H9 (cell line): ENCODE data around the gene TMEM51. TPM values are rescaled to one million over a fixed set of nuclear protein-coding genes. Genes with fewer than 3 reads are reported as not detected.

ENCODE experiments used
- DNase-seq: peaks from one replicate; pipeline ENCODE4 v3.0.0-alpha.2; 2017
- H2AFZ ChIP-seq: one replicate; pipeline ENCODE4 v1.6.1; 2013; ENCODE audit warnings: mild to moderate bottlenecking, low read length, control low read depth, moderate library complexity
- H2AK5ac ChIP-seq: 2 replicates; pipeline ENCODE4 v1.6.1; 2013; ENCODE audit warnings: low read length, control low read depth, mixed read lengths; ENCODE audit not compliant: insufficient read length
- H2BK120ac ChIP-seq: one replicate; pipeline ENCODE4 v1.6.1; 2013; ENCODE audit warnings: low read depth, mild to moderate bottlenecking, low read length, control low read depth, inconsistent platforms; ENCODE audit not compliant: poor library complexity, severe bottlenecking
- H2BK12ac ChIP-seq: 2 replicates; pipeline ENCODE4 v1.6.1; 2013; ENCODE audit warnings: low read length, control low read depth, mixed read lengths, low read depth; ENCODE audit not compliant: insufficient read length
- H2BK15ac ChIP-seq: 2 replicates; pipeline ENCODE4 v1.6.1; 2013; ENCODE audit warnings: low read depth, low read length, control low read depth
- H2BK20ac ChIP-seq: one replicate; pipeline ENCODE4 v1.6.1; 2013; ENCODE audit warnings: low read depth, mild to moderate bottlenecking, low read length, control low read depth, inconsistent platforms; ENCODE audit not compliant: poor library complexity, severe bottlenecking
- H2BK5ac ChIP-seq: 2 replicates; pipeline ENCODE4 v1.6.1; 2013; ENCODE audit warnings: low read length, control low read depth, mixed read lengths; ENCODE audit not compliant: insufficient read length
- H3K14ac ChIP-seq: 2 replicates; pipeline ENCODE4 v1.6.1; 2013; ENCODE audit warnings: low read length, control low read depth; ENCODE audit not compliant: insufficient read depth
- H3K18ac ChIP-seq: 2 replicates; pipeline ENCODE4 v1.6.1; 2013; ENCODE audit warnings: low read depth, mild to moderate bottlenecking, mixed read lengths, low read length, control low read depth; ENCODE audit not compliant: insufficient read length
- H3K23ac ChIP-seq: 2 replicates; pipeline ENCODE4 v1.6.1; 2013; ENCODE audit warnings: low read length, control low read depth, mixed read lengths, low read depth; ENCODE audit not compliant: insufficient read length
- H3K23me2 ChIP-seq: 2 replicates; pipeline ENCODE4 v1.6.1; 2013; ENCODE audit warnings: low read depth, mild to moderate bottlenecking, mixed read lengths, low read length, control low read depth; ENCODE audit not compliant: insufficient read length, poor library complexity, severe bottlenecking
- H3K27ac ChIP-seq: 2 replicates; pipeline ENCODE4 v1.5.1; 2013; ENCODE audit warnings: low read length, control low read depth, mixed read lengths, low read depth; ENCODE audit not compliant: insufficient read length
- H3K27me3 ChIP-seq: 2 replicates; pipeline ENCODE4 v1.6.1; 2013; ENCODE audit warnings: low read length, control low read depth, inconsistent platforms; ENCODE audit not compliant: insufficient read depth
- H3K4ac ChIP-seq: 2 replicates; pipeline ENCODE4 v1.6.1; 2013; ENCODE audit warnings: low read depth, mild to moderate bottlenecking, control low read depth, inconsistent platforms, low read length, moderate library complexity
- H3K4me1 ChIP-seq: 2 replicates; pipeline ENCODE4 v1.6.1; 2013; ENCODE audit warnings: low read length, control low read depth, inconsistent platforms; ENCODE audit not compliant: insufficient read depth
- H3K4me2 ChIP-seq: 2 replicates; pipeline ENCODE4 v1.6.1; 2013; ENCODE audit warnings: low read length, control low read depth, mixed read lengths; ENCODE audit not compliant: insufficient read length, insufficient read depth
- H3K56ac ChIP-seq: 2 replicates; pipeline ENCODE4 v1.6.1; 2013; ENCODE audit warnings: low read depth, mild to moderate bottlenecking, mixed read lengths, low read length, control low read depth; ENCODE audit not compliant: insufficient read length
- H3K79me1 ChIP-seq: 2 replicates; pipeline ENCODE4 v1.6.1; 2013; ENCODE audit warnings: low read depth, mild to moderate bottlenecking, moderate library complexity, low read length, control low read depth, inconsistent platforms; ENCODE audit not compliant: insufficient read depth, poor library complexity, severe bottlenecking
- H3K79me2 ChIP-seq: 2 replicates; pipeline ENCODE4 v1.6.1; 2013; ENCODE audit warnings: low read length, control low read depth, inconsistent platforms; ENCODE audit not compliant: insufficient read depth
- H3K9ac ChIP-seq: 2 replicates; pipeline ENCODE4 v1.6.1; 2013; ENCODE audit warnings: low read length, control low read depth, mixed read lengths; ENCODE audit not compliant: insufficient read length; ENCODE audit errors: extremely low read depth
- H3K9me3 ChIP-seq: one replicate; pipeline ENCODE4 v1.6.1; 2013; ENCODE audit warnings: low read depth, low read length, inconsistent platforms; ENCODE audit not compliant: control insufficient read depth
- H3T11ph ChIP-seq: one replicate; pipeline ENCODE4 v1.6.1; 2013; ENCODE audit warnings: mild to moderate bottlenecking, low read length, control low read depth, inconsistent platforms
- H4K20me1 ChIP-seq: one replicate; pipeline ENCODE4 v1.6.1; 2013; ENCODE audit not compliant: control insufficient read depth, insufficient read length, insufficient read depth
- H4K5ac ChIP-seq: 2 replicates; pipeline ENCODE4 v1.6.1; 2013; ENCODE audit warnings: low read depth, mild to moderate bottlenecking, mixed read lengths, low read length, control low read depth; ENCODE audit not compliant: insufficient read length
- H4K8ac ChIP-seq: replicated peaks from 2 replicates; pipeline ENCODE4 v1.6.1; 2013; ENCODE audit warnings: low read length, control low read depth, mixed read lengths, low read depth; ENCODE audit not compliant: insufficient read length
- H4K91ac ChIP-seq: 2 replicates; pipeline ENCODE4 v1.6.1; 2013; ENCODE audit warnings: low read depth, mild to moderate bottlenecking, moderate library complexity, mixed read lengths, low read length, control low read depth; ENCODE audit not compliant: insufficient read length
- H3K27ac Mint-ChIP-seq, 3 experiments: 2 replicates in 2 of 3; 3 replicates in 1 of 3; pipeline ENCODE4 v1.8.0; 2020 to 2021; ENCODE audit warnings: mixed read lengths in 3 of 3, mild to moderate bottlenecking in 1 of 3, moderate library complexity in 1 of 3
- H3K27me3 Mint-ChIP-seq: 2 replicates; pipeline ENCODE4 v1.8.0; 2021; ENCODE audit warnings: low read depth, mild to moderate bottlenecking, moderate library complexity, mixed read lengths
- H3K36me3 Mint-ChIP-seq, 3 experiments: 2 replicates in 2 of 3; 3 replicates in 1 of 3; pipeline ENCODE4 v1.8.0; 2020 to 2021; ENCODE audit warnings: low read depth in 3 of 3, mixed read lengths in 3 of 3; ENCODE audit not compliant: insufficient read depth in 1 of 3
- H3K4me1 Mint-ChIP-seq, 2 experiments: 2 replicates each; pipeline ENCODE4 v1.8.0; 2020; ENCODE audit warnings: mixed read lengths in 2 of 2
- H3K4me3 Mint-ChIP-seq, 2 experiments: 2 replicates in 1 of 2; 3 replicates in 1 of 2; pipeline ENCODE4 v1.8.0; 2020 to 2021; ENCODE audit warnings: mild to moderate bottlenecking in 2 of 2, mixed read lengths in 2 of 2, moderate library complexity in 1 of 2
- H3K9me3 Mint-ChIP-seq, 2 experiments: 2 replicates in 1 of 2; 3 replicates in 1 of 2; pipeline ENCODE4 v1.8.0; 2020; ENCODE audit warnings: mild to moderate bottlenecking in 2 of 2, mixed read lengths in 2 of 2, moderate library complexity in 1 of 2
- WGBS: extraction: QIAGEN DNeasy Blood & Tissue Kit; methylation state at CpG from one replicate; pipeline ENCODE4 v1.1.7; 2013; ENCODE audit warnings: missing lambda C conversion rate, low lambda C conversion rate, mixed read lengths; ENCODE audit not compliant: insufficient read length; ENCODE audit errors: extremely low coverage; 5-methylcytosine and 5-hydroxymethylcytosine counted together
- total RNA-seq: library from RNA; stranded (reverse); gene quantifications from 2 replicates; pipeline ENCODE4 v1.2.1, GENCODE V29; 2021
- TF ChIP-seq, protein P1 (sequence below): fragments of 200-600 bp; sonication (generic); conservative IDR thresholded peaks from 3 replicates; pipeline ENCODE4 v1.8.0; 2021; ENCODE audit warnings: antibody characterized with exemption, mild to moderate bottlenecking

TMEM51 gene
- total RNA-seq, 1 experiment from 2014 or later, result 4.6 TPM

- Mint-ChIP-seq H3K27me3 (peaks cover 14% of the 10 kb centered on the region), H3K9me3 (no peaks in the 10 kb centered on the region), H3K4me1 (peaks cover 18% of the 10 kb centered on the region in 2 experiments), H3K27ac (no peak overlapping the region), H3K36me3 (no peaks in the 10 kb centered on the region), H3K4me3 (no peak overlapping the region)
- no peaks in the 10 kb centered on the region for H3K27me3 ChIP-seq
- no CpG with 5 or more reads among the region's 5 CpGs for WGBS
- H4K5ac ChIP-seq, result no peak overlapping the region
- no peak overlapping the region for H3K9ac ChIP-seq
- H3K23me2 ChIP-seq, result no peaks in the 10 kb centered on the region
- H4K91ac ChIP-seq, result no peak overlapping the region
- no peak overlapping the region for H3K4ac ChIP-seq
- H2BK15ac ChIP-seq, result no peak overlapping the region
- no peak overlapping the region for H2AK5ac ChIP-seq
- no peaks in the 10 kb centered on the region for H3K79me2 ChIP-seq
- H3K14ac ChIP-seq, result no peak overlapping the region
- H2AFZ ChIP-seq, result no peak overlapping the region
- H3K79me1 ChIP-seq, result no peaks in the 10 kb centered on the region
- no peak overlapping the region for H2BK5ac ChIP-seq
- H4K20me1 ChIP-seq, result no peaks in the 10 kb centered on the region
- TF ChIP-seq, protein P1, sequence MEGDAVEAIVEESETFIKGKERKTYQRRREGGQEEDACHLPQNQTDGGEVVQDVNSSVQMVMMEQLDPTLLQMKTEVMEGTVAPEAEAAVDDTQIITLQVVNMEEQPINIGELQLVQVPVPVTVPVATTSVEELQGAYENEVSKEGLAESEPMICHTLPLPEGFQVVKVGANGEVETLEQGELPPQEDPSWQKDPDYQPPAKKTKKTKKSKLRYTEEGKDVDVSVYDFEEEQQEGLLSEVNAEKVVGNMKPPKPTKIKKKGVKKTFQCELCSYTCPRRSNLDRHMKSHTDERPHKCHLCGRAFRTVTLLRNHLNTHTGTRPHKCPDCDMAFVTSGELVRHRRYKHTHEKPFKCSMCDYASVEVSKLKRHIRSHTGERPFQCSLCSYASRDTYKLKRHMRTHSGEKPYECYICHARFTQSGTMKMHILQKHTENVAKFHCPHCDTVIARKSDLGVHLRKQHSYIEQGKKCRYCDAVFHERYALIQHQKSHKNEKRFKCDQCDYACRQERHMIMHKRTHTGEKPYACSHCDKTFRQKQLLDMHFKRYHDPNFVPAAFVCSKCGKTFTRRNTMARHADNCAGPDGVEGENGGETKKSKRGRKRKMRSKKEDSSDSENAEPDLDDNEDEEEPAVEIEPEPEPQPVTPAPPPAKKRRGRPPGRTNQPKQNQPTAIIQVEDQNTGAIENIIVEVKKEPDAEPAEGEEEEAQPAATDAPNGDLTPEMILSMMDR, result no peak
- no peak overlapping the region for H3K27ac ChIP-seq
- H3K23ac ChIP-seq, result no peak overlapping the region
- H2BK12ac ChIP-seq, result no peak overlapping the region
- no peak overlapping the region for H3K18ac ChIP-seq
- H3K9me3 ChIP-seq, result no peaks in the 10 kb centered on the region
- no peak overlapping the region for H3T11ph ChIP-seq
- H4K8ac ChIP-seq, result no peak overlapping the region
- H2BK120ac ChIP-seq, result no peak overlapping the region
- H2BK20ac ChIP-seq, result no peak overlapping the region
- H3K4me2 ChIP-seq, result no peak overlapping the region
- H3K56ac ChIP-seq, result no peak overlapping the region
- peaks cover 5% of the 10 kb centered on the region; the same call in 1 of the 2 replicates for H3K4me1 ChIP-seq
- DNase-seq, result no peak
These were observed 82.8 kb downstream of the TMEM51 start for GRCh38 chr1:15236321-15236721.
